HepG2 (cell line): ENCODE results near the gene FGF1. TPM values are rescaled to one million over a fixed set of nuclear protein-coding genes. Genes with fewer than 3 reads are reported as not detected.
A peak's percentile ranks its signal among the peaks of the same experiment; 100 is the strongest.

Experiments
- ATAC-seq: fragments of 200-7000 bp; cut with Tn5 transposase; 3 replicates; pipeline ENCODE4 v1.9.1; 2020; ENCODE audit warnings: mild to moderate bottlenecking, moderate library complexity
- BruUV-seq: library from RNA; stranded (reverse); fragments of 400-500 nt; replicated peaks from 2 replicates; lab custom pipeline; 2021; lab: Mats Ljungman, UMichigan
- CTCF ChIA-PET: fragments of 300-600 bp; formaldehyde crosslinking; extraction: SDS; loops from one replicate; lab custom pipeline; 2021; ENCODE audit warnings: low total read pairs, inconsistent platforms, low intra/inter-chr PET ratio; lab: Yijun Ruan, JAX
- POLR2A ChIA-PET: fragments of 350-600 bp; sonication (Branson Sonifier 250); formaldehyde crosslinking; loops from one replicate; lab custom pipeline; 2020; ENCODE audit warnings: antibody characterized with exemption, inconsistent platforms; lab: Yijun Ruan, JAX
- DNase-seq: peaks from one replicate; pipeline ENCODE4 v3.0.0-alpha.2; 2015; ENCODE audit warnings: low spot score
- FAIRE-seq: peaks from 3 replicates; lab custom pipeline; 2011; peaks lifted over from hg19 to GRCh38; lab: Jason Lieb, UNC
- H2AFZ ChIP-seq: one replicate; pipeline ENCODE4 v1.6.1; 2011; ENCODE audit warnings: low read length, inconsistent platforms
- H3K27ac ChIP-seq: fragments of 300-600 bp; 3 replicates; pipeline ENCODE4 v1.8.0; 2011; ENCODE audit warnings: mixed run types, mild to moderate bottlenecking, mixed read lengths, low read length, inconsistent platforms; ENCODE audit not compliant: insufficient read depth; ENCODE audit errors: extremely low read length
- H3K27me3 ChIP-seq, 2 experiments: fragments of 200-600 bp in 1 of 2; 2 replicates in 1 of 2; 3 replicates in 1 of 2; pipeline versions ENCODE4 v1.6.0 to v1.8.0; 2011; ENCODE audit warnings: low read length in 2 of 2, mild to moderate bottlenecking in 2 of 2, moderate library complexity in 2 of 2, inconsistent platforms in 1 of 2; ENCODE audit not compliant: insufficient read depth in 2 of 2, control insufficient read depth in 1 of 2
- H3K36me3 ChIP-seq, 2 experiments: fragments of 200-600 bp in 1 of 2; replicated peaks in 1 of 2; 2 replicates in 1 of 2; 3 replicates in 1 of 2; pipeline versions ENCODE4 v1.5.1 to v1.8.0; 2011; ENCODE audit warnings: low read length in 2 of 2, inconsistent platforms in 1 of 2; ENCODE audit not compliant: insufficient read depth in 2 of 2, control insufficient read depth in 1 of 2
- H3K4me1 ChIP-seq: 2 replicates; pipeline ENCODE4 v1.5.1; 2012; ENCODE audit warnings: low read length, inconsistent platforms; ENCODE audit not compliant: insufficient read depth
- H3K4me2 ChIP-seq: 2 replicates; pipeline ENCODE4 v1.6.0; 2011; ENCODE audit warnings: low read depth, low read length, inconsistent platforms
- H3K4me3 ChIP-seq, 3 experiments: fragments of 200-600 bp in 1 of 3; sonication (generic), shearing (Covaris generic) in 1 of 3; replicated peaks in 1 of 3; 2 replicates each; pipeline ENCODE4 v1.5.1; 2011 to 2016; ENCODE audit warnings: low read length in 3 of 3, inconsistent platforms in 2 of 3, low read depth in 2 of 3, mild to moderate bottlenecking in 2 of 3, control low read depth in 1 of 3, mixed read lengths in 1 of 3; ENCODE audit not compliant: insufficient read depth in 1 of 3
- H3K79me2 ChIP-seq: one replicate; pipeline ENCODE4 v1.6.1; 2011; ENCODE audit warnings: low read length, inconsistent platforms; ENCODE audit not compliant: insufficient read depth
- H3K9ac ChIP-seq: 2 replicates; pipeline ENCODE4 v1.6.0; 2011; ENCODE audit warnings: mild to moderate bottlenecking, low read depth, low read length, inconsistent platforms; ENCODE audit not compliant: insufficient read depth
- H3K9me3 ChIP-seq: 2 replicates; pipeline ENCODE4 v1.5.1; 2012; ENCODE audit warnings: mild to moderate bottlenecking, low read length
- H4K20me1 ChIP-seq: 2 replicates; pipeline ENCODE4 v1.6.0; 2011; ENCODE audit warnings: inconsistent platforms, mild to moderate bottlenecking, low read length, moderate library complexity; ENCODE audit not compliant: insufficient read depth
- CBX5 ChIP-seq: sonication (generic); formaldehyde crosslinking; IDR thresholded peaks from 2 replicates; pipeline ENCODE4 v1.4.0; 2020; ENCODE audit warnings: missing genetic modification reagents, borderline replicate concordance
- FOSL2 ChIP-seq: sonication (generic); formaldehyde crosslinking; IDR thresholded peaks from 2 replicates; pipeline ENCODE4 v1.4.0; 2020; ENCODE audit warnings: missing genetic modification reagents
- NR2C2 ChIP-seq: sonication (generic); formaldehyde crosslinking; IDR thresholded peaks from 2 replicates; pipeline ENCODE4 v1.4.0; 2020; ENCODE audit warnings: missing genetic modification reagents, mild to moderate bottlenecking, moderate library complexity, borderline replicate concordance
- ONECUT2 ChIP-seq: sonication (generic); formaldehyde crosslinking; IDR thresholded peaks from 2 replicates; pipeline ENCODE4 v1.4.0; 2020; ENCODE audit warnings: missing genetic modification reagents
- PITX1 ChIP-seq: sonication (generic); formaldehyde crosslinking; IDR thresholded peaks from 2 replicates; pipeline ENCODE4 v1.5.1; 2020; ENCODE audit warnings: mild to moderate bottlenecking, missing genetic modification reagents
- SALL1 ChIP-seq: sonication (generic); formaldehyde crosslinking; IDR thresholded peaks from 2 replicates; pipeline ENCODE4 v1.8.0; 2022; ENCODE audit warnings: mild to moderate bottlenecking, missing genetic modification reagents
- SAP130 ChIP-seq: IDR thresholded peaks from 2 replicates; pipeline ENCODE4 v1.6.1; 2016; ENCODE audit warnings: low read depth
- SMC3 ChIP-seq: IDR thresholded peaks from 2 replicates; pipeline ENCODE4 v1.6.1; 2011; ENCODE audit warnings: low read length, improper control_type of control experiment
- SP140L ChIP-seq: sonication (generic); formaldehyde crosslinking; IDR thresholded peaks from 2 replicates; pipeline ENCODE4 v1.4.0; 2020; ENCODE audit warnings: missing genetic modification reagents, borderline replicate concordance
- STAG1 ChIP-seq: sonication (generic); formaldehyde crosslinking; IDR thresholded peaks from 2 replicates; pipeline ENCODE4 v1.4.0; 2020; ENCODE audit warnings: missing genetic modification reagents
- TARDBP ChIP-seq: sonication (generic); formaldehyde crosslinking; IDR thresholded peaks from 2 replicates; pipeline ENCODE4 v1.8.0; 2022; ENCODE audit warnings: mild to moderate bottlenecking, missing genetic modification reagents
- XBP1 ChIP-seq: sonication (generic); formaldehyde crosslinking; IDR thresholded peaks from 2 replicates; pipeline ENCODE4 v1.5.0; 2020; ENCODE audit warnings: missing genetic modification reagents
- ZNF558 ChIP-seq: sonication (generic); formaldehyde crosslinking; IDR thresholded peaks from 2 replicates; pipeline ENCODE4 v1.9.0; 2022; ENCODE audit warnings: mild to moderate bottlenecking, missing genetic modification reagents, borderline replicate concordance
- ZNF850 ChIP-seq: sonication (generic); formaldehyde crosslinking; conservative IDR thresholded peaks from 2 replicates; pipeline ENCODE4 v1.9.0; 2021; ENCODE audit warnings: mild to moderate bottlenecking, missing genetic modification reagents
- WGBS: methylation state at CpG from one replicate; pipeline ENCODE4 v1.1.6; 2017; ENCODE audit warnings: low lambda C conversion rate; 5-methylcytosine and 5-hydroxymethylcytosine counted together
- in situ Hi-C: cut with HindIII; loops from 2 replicates; pipeline ENCODE4 v1.10.0; 2017; ENCODE audit warnings: low pct_unique_long_range_greater_than_20kb; ENCODE audit not compliant: extremely low pct_ligation_motif_present
- intact Hi-C: fragments of 100-400 bp; cut with micrococcal nuclease; formaldehyde crosslinking; loops from one replicate; pipeline ENCODE4 v1.10.0; 2022; ENCODE audit not compliant: unreplicated experiment
- polyA plus RNA-seq, 8 experiments: library from polyadenylated mRNA; depleted of rRNA in 3 of 8; stranded (reverse) in 7 of 8; unstranded in 1 of 8; fragments of >200 nt; fragmentation: Illumina TruSeq in 4 of 8; extraction: Trizol in 4 of 8; gene quantifications; 2 replicates each; pipeline versions ENCODE4 v1.2.1 to v1.2.3, GENCODE V29; 2011 to 2016; ENCODE audit warnings: low read depth in 4 of 8, missing spikeins in 1 of 8, mixed read lengths in 1 of 8; ENCODE audit not compliant: insufficient read depth in 1 of 8
- total RNA-seq, 5 experiments: library from RNA; depleted of rRNA; stranded (reverse); fragments of >200 nt; fragmentation: Illumina TruSeq; extraction: Trizol; gene quantifications; 2 replicates each; pipeline ENCODE4 v1.2.3, GENCODE V29; 2016; ENCODE audit warnings: low read depth in 1 of 5
- TF ChIP-seq, protein P1 (sequence below): sonication (generic); formaldehyde crosslinking; IDR thresholded peaks from 2 replicates; pipeline ENCODE4 v1.5.0; 2020; ENCODE audit warnings: mild to moderate bottlenecking, missing genetic modification reagents, moderate library complexity
- TF ChIP-seq, protein P2 (sequence below): sonication (generic); formaldehyde crosslinking; IDR thresholded peaks from 2 replicates; pipeline ENCODE4 v1.5.1; 2020; ENCODE audit warnings: missing genetic modification reagents, mild to moderate bottlenecking, borderline replicate concordance
- TF ChIP-seq, protein P3 (sequence below): sonication (generic); formaldehyde crosslinking; IDR thresholded peaks from 2 replicates; pipeline ENCODE4 v1.4.0; 2020; ENCODE audit warnings: missing genetic modification reagents
- TF ChIP-seq, protein P4 (sequence below): IDR thresholded peaks from 2 replicates; pipeline ENCODE4 v1.6.1; 2016; ENCODE audit warnings: low read depth

FGF1 gene
- total and polyA plus RNA-seq, 2 of the 13 experiments (the other 11 are each of a cell fraction or from before 2014, with no cell fraction given) = not detected

DNA sequence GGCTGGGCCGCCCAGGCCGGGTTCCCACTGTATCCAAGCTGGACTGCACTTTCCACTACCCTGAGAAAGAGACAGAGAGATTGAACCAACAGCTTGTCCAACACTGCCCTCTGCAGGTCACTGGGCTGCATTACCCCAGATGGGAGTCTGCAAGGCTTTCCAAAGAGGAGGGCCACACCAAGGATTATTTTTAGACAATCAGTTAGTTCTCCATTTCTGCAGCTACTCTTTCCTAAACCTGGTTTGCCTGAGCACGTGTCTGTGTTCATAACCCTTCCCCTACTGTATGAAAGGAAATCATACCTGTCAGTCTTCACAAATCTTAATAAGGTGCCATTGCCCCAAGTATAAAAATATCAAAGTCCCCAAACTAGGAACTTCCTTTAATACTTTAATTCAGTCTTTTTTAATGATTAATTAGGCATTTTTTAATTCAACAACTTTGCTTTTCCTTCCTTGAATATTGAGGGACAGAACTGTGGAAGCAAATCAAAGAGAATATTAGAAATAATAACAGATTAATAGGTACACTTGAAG is 13.4 kb upstream of the FGF1 start:
- Histone ChIP-seq H3K79me2 (no peaks in the 10 kb centered on the region), H4K20me1 (no peaks in the 10 kb centered on the region), H3K4me3 (no peak overlapping the region), H3K27ac (no peak overlapping the region), H3K9ac (no peak overlapping the region), H2AFZ (no peak overlapping the region), H3K27me3 (peaks cover 0 to 6% of the 10 kb centered on the region in 2 experiments; a peak in 1 of 5 replicates), H3K36me3 (no peaks in the 10 kb centered on the region), H3K9me3 (no peaks in the 10 kb centered on the region), H3K4me1 (no peaks in the 10 kb centered on the region; the same call in 1 of the 2 replicates), H3K4me2 (no peak overlapping the region)
- FAIRE-seq (peak; percentile 96), ATAC-seq (peak; percentile 99), DNase-seq (peak; percentile 79)
- WGBS = 0% methylated on average over 1 of the region's 3 CpGs
- POLR2A ChIA-PET = interaction anchor here (1.2 kb wide), 1 partner anchor 44 kb away, joined by 5 read pairs; no protein-coding TSS in a partner anchor
- intact Hi-C loops = loop anchor here (1.0 to 2.0 kb wide), 3 partner anchors 44 to 546 kb away; no protein-coding TSS in a partner anchor
- BruUV-seq = no TSS peak
- CTCF ChIA-PET = interaction anchor here (0.6 to 4.4 kb wide), 5 partner anchors 36 to 547 kb away, joined by 3 to 76 read pairs (median 3); no protein-coding TSS in a partner anchor
- in situ Hi-C loops = loop anchor here (5.0 kb wide), 1 partner anchor 42 kb away; no protein-coding TSS in a partner anchor
- TF ChIP-seq SP140L (CRISPR knock-in tag) (0 out of 2 replicates have a peak, but pooled peaks have one; percentile 54), ZNF850 (CRISPR knock-in tag) (no peak), FOSL2 (CRISPR knock-in tag) (peak; percentile 23; the same call in 1 of the 2 replicates), ONECUT2 (CRISPR knock-in tag) (no peak), STAG1 (peak; percentile 97), XBP1 (CRISPR knock-in tag) (no peak), PITX1 (CRISPR knock-in tag) (peak; percentile 49), ZNF558 (CRISPR knock-in tag) (no peak), SMC3 (peak; percentile 99), CBX5 (CRISPR knock-in tag) (0 out of 2 replicates have a peak, but pooled peaks have one; percentile 61), SALL1 (CRISPR knock-in tag) (peak; percentile 43; the same call in 1 of the 2 replicates), SAP130 (peak; percentile 26; the same call in 1 of the 2 replicates), NR2C2 (CRISPR knock-in tag) (no peak), TARDBP (no peak)
- TF ChIP-seq, protein P1, sequence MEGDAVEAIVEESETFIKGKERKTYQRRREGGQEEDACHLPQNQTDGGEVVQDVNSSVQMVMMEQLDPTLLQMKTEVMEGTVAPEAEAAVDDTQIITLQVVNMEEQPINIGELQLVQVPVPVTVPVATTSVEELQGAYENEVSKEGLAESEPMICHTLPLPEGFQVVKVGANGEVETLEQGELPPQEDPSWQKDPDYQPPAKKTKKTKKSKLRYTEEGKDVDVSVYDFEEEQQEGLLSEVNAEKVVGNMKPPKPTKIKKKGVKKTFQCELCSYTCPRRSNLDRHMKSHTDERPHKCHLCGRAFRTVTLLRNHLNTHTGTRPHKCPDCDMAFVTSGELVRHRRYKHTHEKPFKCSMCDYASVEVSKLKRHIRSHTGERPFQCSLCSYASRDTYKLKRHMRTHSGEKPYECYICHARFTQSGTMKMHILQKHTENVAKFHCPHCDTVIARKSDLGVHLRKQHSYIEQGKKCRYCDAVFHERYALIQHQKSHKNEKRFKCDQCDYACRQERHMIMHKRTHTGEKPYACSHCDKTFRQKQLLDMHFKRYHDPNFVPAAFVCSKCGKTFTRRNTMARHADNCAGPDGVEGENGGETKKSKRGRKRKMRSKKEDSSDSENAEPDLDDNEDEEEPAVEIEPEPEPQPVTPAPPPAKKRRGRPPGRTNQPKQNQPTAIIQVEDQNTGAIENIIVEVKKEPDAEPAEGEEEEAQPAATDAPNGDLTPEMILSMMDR (CRISPR knock-in tag) = peak; percentile 95
- TF ChIP-seq, protein P2, sequence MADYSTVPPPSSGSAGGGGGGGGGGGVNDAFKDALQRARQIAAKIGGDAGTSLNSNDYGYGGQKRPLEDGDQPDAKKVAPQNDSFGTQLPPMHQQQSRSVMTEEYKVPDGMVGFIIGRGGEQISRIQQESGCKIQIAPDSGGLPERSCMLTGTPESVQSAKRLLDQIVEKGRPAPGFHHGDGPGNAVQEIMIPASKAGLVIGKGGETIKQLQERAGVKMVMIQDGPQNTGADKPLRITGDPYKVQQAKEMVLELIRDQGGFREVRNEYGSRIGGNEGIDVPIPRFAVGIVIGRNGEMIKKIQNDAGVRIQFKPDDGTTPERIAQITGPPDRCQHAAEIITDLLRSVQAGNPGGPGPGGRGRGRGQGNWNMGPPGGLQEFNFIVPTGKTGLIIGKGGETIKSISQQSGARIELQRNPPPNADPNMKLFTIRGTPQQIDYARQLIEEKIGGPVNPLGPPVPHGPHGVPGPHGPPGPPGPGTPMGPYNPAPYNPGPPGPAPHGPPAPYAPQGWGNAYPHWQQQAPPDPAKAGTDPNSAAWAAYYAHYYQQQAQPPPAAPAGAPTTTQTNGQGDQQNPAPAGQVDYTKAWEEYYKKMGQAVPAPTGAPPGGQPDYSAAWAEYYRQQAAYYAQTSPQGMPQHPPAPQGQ (CRISPR knock-in tag) = no peak
- TF ChIP-seq, protein P3, sequence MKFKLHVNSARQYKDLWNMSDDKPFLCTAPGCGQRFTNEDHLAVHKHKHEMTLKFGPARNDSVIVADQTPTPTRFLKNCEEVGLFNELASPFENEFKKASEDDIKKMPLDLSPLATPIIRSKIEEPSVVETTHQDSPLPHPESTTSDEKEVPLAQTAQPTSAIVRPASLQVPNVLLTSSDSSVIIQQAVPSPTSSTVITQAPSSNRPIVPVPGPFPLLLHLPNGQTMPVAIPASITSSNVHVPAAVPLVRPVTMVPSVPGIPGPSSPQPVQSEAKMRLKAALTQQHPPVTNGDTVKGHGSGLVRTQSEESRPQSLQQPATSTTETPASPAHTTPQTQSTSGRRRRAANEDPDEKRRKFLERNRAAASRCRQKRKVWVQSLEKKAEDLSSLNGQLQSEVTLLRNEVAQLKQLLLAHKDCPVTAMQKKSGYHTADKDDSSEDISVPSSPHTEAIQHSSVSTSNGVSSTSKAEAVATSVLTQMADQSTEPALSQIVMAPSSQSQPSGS (CRISPR knock-in tag) = 0 out of 2 replicates have a peak, but pooled peaks have one; percentile 33
- TF ChIP-seq, protein P4, sequence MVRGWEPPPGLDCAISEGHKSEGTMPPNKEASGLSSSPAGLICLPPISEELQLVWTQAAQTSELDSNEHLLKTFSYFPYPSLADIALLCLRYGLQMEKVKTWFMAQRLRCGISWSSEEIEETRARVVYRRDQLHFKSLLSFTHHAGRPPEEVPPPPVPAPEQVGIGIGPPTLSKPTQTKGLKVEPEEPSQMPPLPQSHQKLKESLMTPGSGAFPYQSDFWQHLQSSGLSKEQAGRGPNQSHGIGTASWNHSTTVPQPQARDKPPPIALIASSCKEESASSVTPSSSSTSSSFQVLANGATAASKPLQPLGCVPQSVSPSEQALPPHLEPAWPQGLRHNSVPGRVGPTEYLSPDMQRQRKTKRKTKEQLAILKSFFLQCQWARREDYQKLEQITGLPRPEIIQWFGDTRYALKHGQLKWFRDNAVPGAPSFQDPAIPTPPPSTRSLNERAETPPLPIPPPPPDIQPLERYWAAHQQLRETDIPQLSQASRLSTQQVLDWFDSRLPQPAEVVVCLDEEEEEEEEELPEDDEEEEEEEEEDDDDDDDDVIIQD (CRISPR knock-in tag) = 0 out of 2 replicates have a peak, but pooled peaks have one; percentile 28
